IMR-90 (cell line): ENCODE measurements around the gene POLR1D. TPM values are rescaled to one million over a fixed set of nuclear protein-coding genes. Genes with fewer than 3 reads are reported as not detected.
A peak's percentile ranks its signal among the peaks of the same experiment; 100 is the strongest.

Experiments
- ATAC-seq: fragments of 200-7000 bp; cut with Tn5 transposase; 2 replicates; pipeline ENCODE4 v1.9.1; 2020; ENCODE audit warnings: low read depth, mild to moderate bottlenecking, moderate library complexity
- BruUV-seq: library from RNA; stranded (reverse); fragments of 400-500 nt; replicated peaks from 2 replicates; lab custom pipeline; 2021; lab: Mats Ljungman, UMichigan
- CTCF ChIA-PET: fragments of 300-600 bp; formaldehyde crosslinking; extraction: SDS; loops from one replicate; lab custom pipeline; 2021; ENCODE audit warnings: antibody characterized with exemption; lab: Yijun Ruan, JAX
- POLR2A ChIA-PET: fragments of 300-600 bp; sonication (Branson Sonifier 250); formaldehyde crosslinking; loops from one replicate; lab custom pipeline; 2022; ENCODE audit warnings: antibody characterized with exemption; ENCODE audit not compliant: unreplicated experiment; lab: Charles Lee
- DNase-seq: peaks from one replicate; pipeline ENCODE4 v3.0.0; 2013
- H2AFZ ChIP-seq: replicated peaks from 2 replicates; pipeline ENCODE3; 2013; ENCODE audit warnings: low read length, mild to moderate bottlenecking; ENCODE audit not compliant: poor library complexity
- H2AK5ac ChIP-seq: 2 replicates; pipeline ENCODE4 v1.6.1; 2013; ENCODE audit warnings: low read depth, low read length, inconsistent platforms
- H2AK9ac ChIP-seq: replicated peaks from 2 replicates; pipeline ENCODE3; 2013; ENCODE audit warnings: mild to moderate bottlenecking, low read depth, low read length, moderate library complexity; ENCODE audit not compliant: poor library complexity
- H2BK120ac ChIP-seq: 2 replicates; pipeline ENCODE4 v1.6.1; 2013; ENCODE audit warnings: low read depth, low read length, inconsistent platforms
- H2BK15ac ChIP-seq: 3 replicates; pipeline ENCODE4 v1.6.1; 2013; ENCODE audit warnings: low read depth, low read length, inconsistent platforms
- H2BK20ac ChIP-seq: 2 replicates; pipeline ENCODE4 v1.6.1; 2013; ENCODE audit warnings: low read depth, mild to moderate bottlenecking, inconsistent platforms, low read length, moderate library complexity
- H2BK5ac ChIP-seq: 2 replicates; pipeline ENCODE4 v1.6.1; 2013; ENCODE audit warnings: mild to moderate bottlenecking, low read depth, low read length, inconsistent platforms; ENCODE audit not compliant: poor library complexity, severe bottlenecking
- H3K14ac ChIP-seq: replicated peaks from 2 replicates; pipeline ENCODE4 v1.6.1; 2013; ENCODE audit warnings: low read depth, low read length, inconsistent platforms
- H3K18ac ChIP-seq: 2 replicates; pipeline ENCODE4 v1.6.1; 2013; ENCODE audit warnings: low read depth, low read length, control low read depth
- H3K23ac ChIP-seq: 2 replicates; pipeline ENCODE4 v1.6.1; 2013; ENCODE audit warnings: low read depth, low read length, inconsistent platforms
- H3K27ac ChIP-seq: 2 replicates; pipeline ENCODE4 v1.5.1; 2013; ENCODE audit warnings: mild to moderate bottlenecking, control low read depth, low read length; ENCODE audit not compliant: insufficient read depth
- H3K27me3 ChIP-seq: 2 replicates; pipeline ENCODE4 v1.6.1; 2013; ENCODE audit warnings: low read length; ENCODE audit not compliant: control insufficient read depth, insufficient read depth
- H3K36me3 ChIP-seq: 2 replicates; pipeline ENCODE4 v1.6.1; 2013; ENCODE audit warnings: low read length, mixed read lengths; ENCODE audit not compliant: control insufficient read depth, insufficient read depth
- H3K4ac ChIP-seq: 2 replicates; pipeline ENCODE4 v1.6.1; 2013; ENCODE audit warnings: low read depth, low read length, inconsistent platforms
- H3K4me1 ChIP-seq: 2 replicates; pipeline ENCODE4 v1.6.1; 2013; ENCODE audit warnings: low read length, mixed read lengths; ENCODE audit not compliant: control insufficient read depth, insufficient read depth
- H3K4me2 ChIP-seq: 2 replicates; pipeline ENCODE4 v1.6.1; 2013; ENCODE audit warnings: low read depth, mild to moderate bottlenecking, control low read depth, low read length, moderate library complexity
- H3K4me3 ChIP-seq: 2 replicates; pipeline ENCODE4 v1.5.1; 2013; ENCODE audit warnings: low read depth, mild to moderate bottlenecking, control low read depth, low read length, moderate library complexity; ENCODE audit not compliant: insufficient read depth
- H3K56ac ChIP-seq: 2 replicates; pipeline ENCODE4 v1.6.1; 2013; ENCODE audit warnings: low read length, inconsistent platforms; ENCODE audit not compliant: insufficient read depth; ENCODE audit errors: extremely low read depth
- H3K79me1 ChIP-seq, 2 experiments: 2 replicates each; pipeline ENCODE4 v1.6.1; 2013; ENCODE audit warnings: low read length in 2 of 2, inconsistent platforms in 1 of 2, low read depth in 1 of 2
- H3K9ac ChIP-seq: 2 replicates; pipeline ENCODE4 v1.6.1; 2013; ENCODE audit warnings: low read depth, low read length, control low read depth
- H3K9me1 ChIP-seq: 2 replicates; pipeline ENCODE4 v1.6.1; 2013; ENCODE audit warnings: low read length, inconsistent platforms; ENCODE audit not compliant: insufficient read depth
- H3K9me3 ChIP-seq: 2 replicates; pipeline ENCODE4 v1.6.1; 2013; ENCODE audit warnings: low read length; ENCODE audit not compliant: control insufficient read depth, insufficient read depth
- H4K20me1 ChIP-seq: 2 replicates; pipeline ENCODE4 v1.6.1; 2013; ENCODE audit warnings: low read length, inconsistent platforms; ENCODE audit not compliant: insufficient read depth
- H4K5ac ChIP-seq: 2 replicates; pipeline ENCODE4 v1.6.1; 2013; ENCODE audit warnings: mild to moderate bottlenecking, low read depth, low read length, control low read depth
- H4K8ac ChIP-seq, 2 experiments: 2 replicates each; pipeline ENCODE4 v1.6.1; 2013; ENCODE audit warnings: low read depth in 2 of 2, low read length in 2 of 2, control low read depth in 1 of 2, inconsistent platforms in 1 of 2
- H4K91ac ChIP-seq: 2 replicates; pipeline ENCODE4 v1.6.1; 2013; ENCODE audit warnings: low read depth, low read length, inconsistent platforms; ENCODE audit not compliant: insufficient read depth
- BHLHE40 ChIP-seq: fragments of 150-350 bp; IDR thresholded peaks from 2 replicates; pipeline ENCODE4 v1.6.1; 2016; ENCODE audit warnings: mild to moderate bottlenecking, low read depth, low read length
- FOS ChIP-seq: fragments of 150-350 bp; IDR thresholded peaks from 2 replicates; pipeline ENCODE4 v1.6.1; 2016; ENCODE audit warnings: low read depth, low read length
- MAZ ChIP-seq: IDR thresholded peaks from 2 replicates; pipeline ENCODE4 v1.6.1; 2012; ENCODE audit warnings: low read depth, mild to moderate bottlenecking, low read length, improper control_type of control experiment, moderate library complexity, borderline replicate concordance
- RAD21 ChIP-seq: IDR thresholded peaks from 2 replicates; pipeline ENCODE4 v1.6.1; 2012; ENCODE audit warnings: low read length, improper control_type of control experiment
- RCOR1 ChIP-seq: IDR thresholded peaks from 2 replicates; pipeline ENCODE4 v1.6.1; 2012; ENCODE audit warnings: mild to moderate bottlenecking, low read length, improper control_type of control experiment; ENCODE audit not compliant: insufficient replicate concordance
- RFX5 ChIP-seq: IDR thresholded peaks from 2 replicates; pipeline ENCODE4 v1.8.0; 2012; ENCODE audit warnings: low read depth, mild to moderate bottlenecking, low read length, moderate library complexity
- USF2 ChIP-seq: fragments of 150-350 bp; IDR thresholded peaks from 2 replicates; pipeline ENCODE4 v1.6.1; 2017; ENCODE audit warnings: mild to moderate bottlenecking, antibody characterized with exemption, low read length, low read depth
- WGBS, 2 experiments: methylation state at CpG; one replicate each; pipeline versions ENCODE4 v1.1.5 to v1.1.7; 2013; ENCODE audit warnings: missing lambda C conversion rate in 2 of 2; ENCODE audit not compliant: insufficient read length in 1 of 2; ENCODE audit errors: extremely low coverage in 2 of 2; 5-methylcytosine and 5-hydroxymethylcytosine counted together
- dilution Hi-C: fragments of 300-500 bp; cut with HindIII; formaldehyde crosslinking; loops from one replicate; pipeline ENCODE4 v1.14.3; 2018; ENCODE audit warnings: low sequenced_read_pairs; ENCODE audit not compliant: unreplicated experiment
- in situ Hi-C: fragments of 300-500 bp; cut with MboI; formaldehyde crosslinking; loops from 3 replicates; pipeline ENCODE4 v1.14.3; 2019; ENCODE audit warnings: low sequenced_read_pairs, inconsistent platforms, mixed read lengths
- intact Hi-C: fragments of 100-400 bp; cut with micrococcal nuclease; formaldehyde crosslinking; loops from 2 replicates; pipeline ENCODE4 v1.10.0; 2022
- polyA plus RNA-seq, 3 experiments: library from polyadenylated mRNA; depleted of rRNA; stranded (reverse); fragments of >200 nt; gene quantifications; 2 replicates each; pipeline ENCODE4 v1.2.3, GENCODE V29; 2012; ENCODE audit warnings: low replicate concordance in 1 of 3
- total RNA-seq: library from RNA; depleted of rRNA; stranded (reverse); fragments of >200 nt; gene quantifications from 2 replicates; pipeline ENCODE4 v1.2.3, GENCODE V29; 2012

POLR1D gene
- total and polyA plus RNA-seq, 2 of the 4 experiments (the other 2 are of a cell fraction) = 65.4 to 110 TPM

GRCh38 chr13:27620377-27621115 lies 1.1 kb upstream of the POLR1D start, which contains the start of gene LNX2:
LNX2 (minus strand) TSS chr13:27620529; CDS start chr13:27581703, 38,826 bp downstream.
- peak; percentile 68 for TF ChIP-seq MAZ
- no peak for TF ChIP-seq FOS
- TF ChIP-seq BHLHE40 = peak; percentile 26; the same call in 1 of the 2 replicates
- TF ChIP-seq RCOR1 = no peak
- no peak for TF ChIP-seq USF2
- TF ChIP-seq RAD21 = no peak
- no peak for TF ChIP-seq RFX5
- no peak within 1 kb of the TSS for H2BK15ac ChIP-seq
- H3K79me1 ChIP-seq = peaks cover 44 to 62% of the 10 kb centered on the region in 2 experiments
- H4K8ac ChIP-seq = peak within 1 kb of the TSS; percentile 38 to 56; a peak in 2 of 4 replicates
- in situ Hi-C loops (loop anchor here (25.0 kb wide), 1 partner anchor 633 kb away; no protein-coding TSS in a partner anchor), intact Hi-C loops (loop anchor here (1.0 to 10.0 kb wide), 5 partner anchors 44 to 246 kb away; partner anchors contain the start of gene GSX1), dilution Hi-C loops (no loop called here)
- no TSS peak for BruUV-seq
- H2AK9ac ChIP-seq = peak within 1 kb of the TSS; percentile 92
- no peak within 1 kb of the TSS for H2BK20ac ChIP-seq
- H2BK5ac ChIP-seq = peak within 1 kb of the TSS; percentile 59
- peak within 1 kb of the TSS; percentile 72 for H3K9ac ChIP-seq
- peak within 1 kb of the TSS; percentile 57; the same call in 1 of the 2 replicates for H2BK120ac ChIP-seq
- no peak within 1 kb of the TSS for H2AK5ac ChIP-seq
- H3K4ac ChIP-seq = peak within 1 kb of the TSS; percentile 53
- H3K27me3 ChIP-seq = no peaks in the 10 kb centered on the region
- H3K4me1 ChIP-seq = no peaks in the 10 kb centered on the region
- no peaks in the 10 kb centered on the region for H3K9me3 ChIP-seq
- peak; percentile 96 for ATAC-seq
- peak within 1 kb of the TSS; percentile 97 for H2AFZ ChIP-seq
- peak within 1 kb of the TSS; percentile 61 for H3K27ac ChIP-seq
- H3K56ac ChIP-seq = peak within 1 kb of the TSS; percentile 48; the same call in 1 of the 2 replicates
- peak within 1 kb of the TSS; percentile 99 for H3K4me3 ChIP-seq
- POLR2A ChIA-PET = no interaction called here
- peak; percentile 95 for DNase-seq
- H3K14ac ChIP-seq = peak within 1 kb of the TSS; percentile 77
- 0% methylated on average over 12 of the region's 79 CpGs; no CpG with 5 or more reads in 1 of the 2 experiments for WGBS, 2 experiments
- H3K18ac ChIP-seq = no peak within 1 kb of the TSS
- peak within 1 kb of the TSS; percentile 80; the same call in 1 of the 2 replicates for H3K23ac ChIP-seq
- CTCF ChIA-PET = interaction anchor here (2.3 kb wide), 1 partner anchor 88 kb away, joined by 10 read pairs; no protein-coding TSS in a partner anchor
- peak within 1 kb of the TSS; percentile 24; the same call in 1 of the 2 replicates for H4K5ac ChIP-seq
- H3K9me1 ChIP-seq = peaks cover 9% of the 10 kb centered on the region
- peak within 1 kb of the TSS; percentile 34; the same call in 1 of the 2 replicates for H4K91ac ChIP-seq
- peaks cover 7% of the 10 kb centered on the region; the same call in 1 of the 2 replicates for H3K36me3 ChIP-seq
- peak within 1 kb of the TSS; percentile 94 for H3K4me2 ChIP-seq
- peaks cover 13% of the 10 kb centered on the region; the same call in 1 of the 2 replicates for H4K20me1 ChIP-seq
